HG02623 (cell line): ENCODE data around the gene RTL10.

Experiments used
- ATAC-seq: cut with Tn5 transposase; IDR thresholded peaks from one replicate; pipeline ENCODE4 v1.9.1; 2021; ENCODE audit warnings: moderate library complexity; ENCODE audit not compliant: unreplicated experiment

The RTL10 gene

DNA sequence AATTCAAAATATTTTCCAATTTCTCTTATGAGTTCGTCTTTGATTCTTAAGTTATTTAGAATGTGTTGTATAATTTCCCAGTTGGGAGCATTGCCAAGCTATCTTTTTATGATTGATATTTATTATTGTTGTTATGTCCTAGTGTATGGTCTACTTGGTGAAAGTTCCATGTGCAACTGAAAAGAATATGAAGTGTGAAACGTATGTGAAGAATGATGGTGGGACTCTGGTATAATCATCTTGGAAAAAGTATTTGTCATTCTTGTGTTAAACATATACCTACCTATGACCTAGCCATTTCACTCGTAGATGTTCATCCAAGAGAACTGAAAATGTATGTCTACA, 12.0 kb upstream of the RTL10 start:
- no peak for ATAC-seq

DNA sequence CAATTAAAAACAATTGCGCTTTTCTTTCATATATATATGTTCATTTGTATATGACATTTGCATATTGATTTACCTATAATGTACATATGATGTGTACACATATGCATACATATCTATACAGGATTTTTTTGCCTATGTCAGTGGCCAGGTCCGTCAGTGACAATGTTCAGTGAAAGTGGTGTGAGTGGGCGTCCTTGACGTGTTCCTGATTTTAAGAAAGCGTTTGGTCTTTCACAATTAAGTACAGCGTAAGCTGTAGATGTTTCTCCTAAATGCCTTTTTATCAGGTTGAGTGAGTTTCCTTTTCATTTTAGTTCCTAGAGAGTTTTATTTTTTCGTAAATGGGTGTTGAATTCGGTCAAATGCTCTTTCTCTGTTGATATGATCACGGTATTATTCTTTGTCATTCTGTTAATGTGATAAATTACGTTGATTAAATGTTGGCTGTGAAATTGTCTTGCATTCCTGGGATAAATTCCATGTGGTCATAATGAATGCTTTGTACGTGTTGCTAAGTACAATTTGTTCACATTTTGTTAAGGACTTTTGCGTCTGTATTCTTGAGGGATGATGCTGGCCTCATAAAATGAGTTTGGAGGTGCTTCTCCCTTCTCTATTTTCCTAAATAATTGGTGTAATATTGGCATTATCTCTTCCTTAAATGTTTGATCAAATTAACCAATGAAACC, 10.6 kb upstream of the RTL10 start:
- no peak for ATAC-seq

DNA sequence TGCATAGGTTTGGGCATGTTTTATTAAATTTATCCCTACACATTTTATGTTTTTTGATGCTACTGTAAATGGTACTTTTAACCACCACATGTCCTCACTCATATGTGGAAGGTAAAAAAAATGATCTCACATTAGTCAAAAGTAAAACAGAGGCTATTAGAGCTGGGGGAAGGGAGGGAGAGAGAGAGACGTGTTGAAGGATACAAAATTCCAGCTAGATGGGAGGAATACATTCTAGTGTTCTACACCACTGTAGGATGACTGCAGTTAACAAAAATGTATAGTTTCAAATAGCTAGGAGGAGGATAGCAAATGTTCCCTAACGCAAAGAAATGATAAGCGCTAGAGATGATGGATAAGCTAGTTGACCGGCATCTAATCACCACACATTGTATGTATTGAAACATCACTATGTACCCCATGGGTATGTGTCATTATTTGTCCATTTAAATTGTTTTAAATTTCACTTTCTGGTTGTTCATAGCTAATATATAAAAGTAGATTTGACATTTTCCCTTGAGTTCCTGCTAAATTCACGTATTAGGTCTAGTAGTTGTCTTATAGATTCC, 9.9 kb upstream of the RTL10 start:
- ATAC-seq, result no peak

DNA sequence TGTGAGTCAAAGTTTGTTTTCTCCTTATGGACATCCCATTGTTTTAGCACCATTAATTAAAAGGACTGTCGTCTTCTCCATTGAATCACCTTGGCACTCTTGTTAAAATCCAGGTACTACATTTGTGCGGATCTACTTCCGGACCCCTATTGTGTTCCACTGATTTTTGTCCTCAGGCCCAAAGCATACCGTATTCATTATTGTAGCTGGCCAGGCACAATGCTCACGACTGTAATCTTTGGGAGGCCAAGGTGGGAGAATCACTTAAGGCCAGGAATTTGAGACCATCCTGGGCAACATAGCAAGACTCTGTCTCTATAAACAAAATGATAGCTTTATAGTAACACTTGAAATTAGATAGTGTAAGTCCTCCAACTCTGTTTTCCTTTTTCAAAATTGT, 8.9 kb upstream of the RTL10 start:
- ATAC-seq, result no peak

DNA sequence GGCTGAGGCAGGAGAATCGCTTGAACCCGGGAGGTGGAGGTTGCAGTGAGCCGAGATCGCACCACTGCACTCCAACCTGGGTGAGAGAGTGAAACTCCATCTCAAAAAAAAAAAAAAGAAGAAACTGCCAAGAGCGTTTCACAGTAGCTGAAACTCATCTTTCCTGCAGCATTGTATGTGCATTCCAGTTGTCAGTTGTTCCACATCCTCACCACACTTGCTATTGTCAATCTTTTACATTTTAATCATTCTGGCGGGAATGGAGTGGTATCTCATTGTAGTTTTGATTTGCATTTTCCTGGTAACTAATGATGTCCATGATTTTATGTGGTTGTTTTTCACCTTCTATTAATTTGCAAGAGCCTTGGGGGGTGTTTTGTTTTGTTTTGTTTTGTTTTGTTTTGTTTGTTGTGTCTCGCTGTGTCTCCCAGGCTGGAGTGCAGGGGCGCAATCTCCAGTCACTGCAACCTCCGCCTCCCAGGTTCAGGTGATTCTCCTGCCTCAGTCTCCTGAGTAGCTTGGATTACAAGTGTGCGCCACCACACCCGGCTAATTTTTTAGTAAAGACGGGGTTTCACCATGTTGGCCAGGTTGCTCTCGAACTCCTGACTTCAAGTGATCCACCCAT, 8.1 kb upstream of the RTL10 start:
- ATAC-seq, result no peak

DNA sequence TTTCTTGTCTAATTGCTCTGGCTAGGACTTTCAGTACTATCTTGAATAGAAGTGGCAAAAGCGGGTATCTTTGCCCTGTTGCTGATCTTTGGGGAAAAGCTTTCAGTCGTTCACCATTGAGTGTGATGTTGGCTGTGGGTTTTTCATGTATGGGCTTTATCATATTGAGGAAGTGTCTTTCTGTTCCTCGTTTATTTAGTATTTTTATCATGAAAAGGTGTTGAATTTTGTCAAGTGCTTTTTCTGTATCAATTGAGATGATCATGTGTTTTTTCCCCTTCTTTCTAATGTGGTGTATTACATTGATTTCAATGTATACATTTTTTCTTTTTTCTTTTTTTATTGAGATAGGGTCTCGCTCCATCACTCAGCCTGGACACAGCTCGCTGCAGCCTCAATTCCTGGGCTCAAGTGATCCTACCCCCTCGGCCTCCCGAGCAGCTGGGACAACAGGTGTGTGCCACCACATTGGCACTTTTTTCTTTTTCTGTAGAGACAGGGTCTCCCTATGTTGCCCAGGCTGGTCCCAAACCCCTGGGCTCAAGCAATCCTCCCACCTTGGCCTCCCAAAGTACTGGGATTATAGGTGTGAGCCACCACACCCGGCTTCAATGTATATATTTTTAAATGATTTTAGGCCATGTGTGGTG, 5.3 kb upstream of the RTL10 start:
- ATAC-seq, result no peak

DNA sequence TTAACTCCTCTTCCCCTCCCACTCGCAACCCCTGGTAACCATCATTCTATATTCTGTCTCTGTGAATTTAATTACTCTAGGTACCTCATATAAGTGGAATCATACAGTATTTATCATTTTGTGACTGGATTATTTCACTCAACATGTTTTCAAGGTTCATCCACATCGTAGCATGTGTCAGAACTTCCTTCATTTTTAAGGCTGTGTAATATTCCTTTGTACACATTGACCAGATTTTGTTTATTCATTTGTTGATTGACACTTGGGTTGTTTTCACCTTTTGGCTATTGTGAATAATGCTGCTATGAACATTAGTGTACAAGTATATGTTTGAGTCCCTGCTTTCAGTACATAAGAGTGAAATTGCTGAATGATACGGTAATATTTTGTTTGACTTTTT, 2.7 kb upstream of the RTL10 start:
- no peak for ATAC-seq

DNA sequence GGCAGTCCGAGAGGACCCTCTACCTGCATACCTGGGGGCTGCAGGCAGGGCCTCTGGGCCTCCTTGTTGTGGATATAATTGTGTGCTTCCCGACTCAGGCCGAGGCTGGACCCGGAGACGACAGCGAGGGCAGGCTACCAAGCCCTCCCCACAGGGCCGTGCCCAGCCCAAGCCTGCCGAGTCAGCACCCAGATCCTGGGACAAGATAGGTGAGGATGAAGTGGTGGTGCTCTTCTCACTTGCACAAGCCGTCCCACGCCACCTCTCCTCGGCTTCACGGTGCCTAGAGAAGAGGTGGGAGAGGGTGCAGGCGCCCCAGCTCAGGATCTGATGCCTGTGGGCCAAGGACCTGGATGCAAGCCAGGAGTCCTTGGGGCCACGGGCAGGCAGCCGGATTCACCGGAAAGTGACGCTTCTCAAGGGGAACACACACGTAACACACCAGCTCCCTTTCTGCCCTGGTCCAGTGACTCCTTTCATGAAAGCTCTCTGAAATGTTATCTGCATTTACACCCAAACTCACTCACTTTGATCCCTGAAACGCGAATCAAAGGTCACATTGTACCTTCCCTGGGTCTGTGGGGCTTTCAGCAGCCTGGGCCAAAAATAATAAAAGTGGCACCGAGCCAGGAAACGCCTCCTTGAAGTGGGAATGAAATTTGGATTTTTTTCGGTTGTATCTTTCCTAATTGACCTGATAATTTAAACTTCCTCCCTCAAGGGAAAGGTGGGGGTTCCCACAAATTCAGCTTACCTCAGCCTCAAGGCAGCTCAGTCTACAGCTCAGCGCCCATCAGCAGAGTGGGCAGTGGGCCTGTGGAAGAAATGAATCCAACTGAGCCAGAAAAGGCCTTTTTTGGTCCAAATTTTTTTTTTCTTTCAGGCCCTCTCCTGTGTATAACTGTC, 1.1 kb upstream of the RTL10 start:
- peak; percentile 4 for ATAC-seq

DNA sequence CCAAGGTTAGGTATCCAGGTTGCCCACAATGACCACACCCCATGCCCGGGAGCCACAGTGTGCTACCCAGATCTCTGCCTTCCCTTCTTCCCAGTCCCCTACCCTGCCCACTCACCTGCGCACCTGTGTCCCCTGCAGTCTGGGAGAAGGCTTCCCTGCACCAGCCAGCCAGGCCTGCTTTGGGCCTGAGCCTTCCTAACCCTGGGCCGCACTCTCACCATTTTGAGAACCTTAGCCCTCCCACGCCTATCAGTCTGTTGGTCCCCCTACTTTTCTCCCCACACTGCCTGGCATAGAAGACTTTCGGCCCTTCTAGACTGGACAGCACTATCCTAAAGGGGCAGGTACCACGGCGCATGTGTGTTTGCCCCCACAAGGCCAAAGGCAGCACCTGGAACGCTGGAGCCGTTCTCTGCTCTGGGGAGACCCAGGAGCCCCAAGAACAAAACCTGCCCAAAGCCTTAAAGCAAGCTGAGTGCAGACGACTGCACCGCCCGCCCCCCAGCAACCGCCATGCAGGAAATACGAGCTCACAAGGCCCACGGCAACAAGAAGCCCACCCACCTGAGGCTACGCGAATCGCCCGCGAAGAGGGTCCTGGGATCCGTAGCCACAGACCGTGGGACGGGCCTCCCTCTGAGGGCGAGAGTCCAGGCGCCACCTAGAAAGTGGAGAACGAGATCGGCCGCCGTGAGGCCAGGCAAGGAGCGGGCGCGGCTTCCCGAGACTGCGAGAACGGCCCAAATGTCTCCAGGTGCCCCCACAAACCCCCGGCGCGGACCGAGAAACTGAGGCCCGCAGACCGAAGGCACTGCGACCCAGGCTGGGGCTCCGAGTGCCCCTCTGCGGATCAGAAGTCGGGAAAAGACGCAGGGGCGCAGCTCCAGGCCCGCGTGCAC, 546 bp downstream of the RTL10 start:
- ATAC-seq, result peak; percentile 5

DNA sequence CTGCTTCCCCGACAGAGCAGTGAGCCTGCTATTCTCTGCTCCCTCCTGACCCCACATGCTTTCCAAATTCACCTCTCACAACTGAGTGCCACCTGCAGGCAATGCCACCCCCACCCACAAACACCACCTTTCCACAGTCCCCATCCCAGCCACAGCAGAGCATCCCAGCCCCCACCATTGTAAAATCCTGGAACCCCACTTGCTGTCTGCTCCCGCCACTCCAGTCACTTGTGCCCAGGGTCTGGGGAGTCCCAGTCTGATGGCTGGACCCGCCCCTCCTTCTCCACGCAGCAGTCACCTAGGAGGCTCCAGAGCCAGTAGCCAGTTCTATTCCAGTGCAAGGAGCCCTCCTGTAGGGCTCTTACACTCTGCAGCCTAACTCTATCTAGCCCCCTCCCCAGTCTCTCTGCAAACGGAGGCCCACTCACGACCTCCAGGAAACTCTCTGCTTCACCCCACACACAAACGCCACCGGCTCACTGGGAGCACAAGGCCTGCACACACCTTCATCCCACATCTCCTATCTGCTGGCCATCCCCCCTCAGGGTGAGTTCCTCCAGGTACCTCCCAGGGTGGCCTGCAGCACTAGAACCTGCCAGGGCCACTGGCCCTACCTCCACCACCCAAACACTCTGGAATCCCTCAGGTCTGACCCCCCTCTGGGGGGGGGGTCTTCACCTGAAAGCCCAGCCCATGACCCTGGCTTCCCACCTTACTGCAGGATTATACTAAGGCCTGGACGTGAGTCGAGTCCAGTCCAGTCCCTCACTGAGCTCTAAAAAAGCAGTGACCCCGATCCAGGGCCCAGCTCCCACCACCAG, 1.4 kb downstream of the RTL10 start:
- no peak for ATAC-seq

DNA sequence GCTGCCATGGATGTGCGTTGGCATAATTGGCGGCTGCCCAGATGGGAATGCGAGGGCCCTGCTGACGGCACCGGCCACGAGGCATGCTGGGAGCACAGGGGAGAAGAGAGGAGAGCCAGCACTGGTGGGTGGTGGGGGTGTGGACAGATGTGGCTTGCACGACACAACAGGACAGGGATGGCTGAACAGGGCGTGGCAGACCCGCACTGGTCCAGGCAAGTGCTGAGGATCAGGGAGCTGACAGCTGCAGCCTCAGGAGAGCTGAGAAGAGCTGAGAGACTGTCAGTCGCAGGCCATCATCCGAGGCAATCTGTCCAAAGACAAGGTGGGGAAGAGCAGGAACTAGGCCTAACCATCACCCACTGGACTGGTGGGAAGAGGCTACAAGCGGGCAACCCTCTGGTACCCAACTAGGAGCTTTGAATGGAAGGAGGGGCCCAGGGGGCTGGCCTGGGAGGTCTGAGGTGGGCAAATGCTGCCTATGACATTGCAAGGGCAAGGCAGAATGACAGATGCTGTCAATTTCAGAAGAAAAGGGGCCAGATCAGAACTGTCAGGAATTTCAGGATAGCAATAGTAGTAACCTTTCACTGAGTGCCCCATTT, 2.4 kb downstream of the RTL10 start:
- ATAC-seq, result no peak

DNA sequence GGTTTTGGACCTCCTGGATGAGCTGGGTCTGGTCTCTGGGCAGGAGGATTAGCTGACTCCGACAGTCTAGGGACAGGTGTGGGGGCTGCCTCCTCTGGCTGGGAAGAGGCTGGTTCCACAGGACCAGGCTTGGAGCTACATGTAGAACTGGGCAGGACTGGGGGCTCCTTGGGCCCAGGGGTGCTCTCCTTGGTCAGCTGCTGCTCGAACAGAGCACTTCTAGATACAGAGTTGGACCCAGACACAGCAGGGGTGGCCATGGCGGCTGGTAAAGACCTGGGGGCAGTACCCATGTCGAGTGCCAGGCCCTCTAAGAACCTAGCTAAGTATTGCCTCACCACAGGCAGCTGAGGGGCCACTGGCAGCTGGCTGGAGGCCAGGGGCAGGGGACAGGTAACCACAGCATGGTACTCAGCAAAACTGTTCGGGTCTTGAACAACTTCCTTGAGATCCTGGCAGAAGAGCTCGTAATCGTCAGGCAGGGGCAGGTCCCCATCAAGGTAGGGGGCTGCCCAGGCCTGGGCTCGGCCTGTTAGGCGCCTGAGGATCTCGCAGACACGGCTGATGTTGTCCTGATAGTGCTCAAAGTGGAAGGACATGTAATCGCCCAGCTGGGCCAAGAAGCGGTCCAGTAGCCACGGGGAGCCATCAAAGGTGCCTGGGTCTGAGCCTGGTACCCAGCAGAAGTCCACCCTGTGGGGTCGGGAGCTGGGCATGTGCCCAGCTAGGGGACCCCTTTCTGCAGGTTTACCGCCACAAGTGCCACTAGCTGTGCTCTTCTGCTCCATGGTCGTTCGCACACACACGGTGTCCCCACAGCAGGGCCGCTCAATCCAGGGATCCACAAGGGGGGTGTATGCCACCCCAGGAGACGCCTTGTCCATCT, 3.1 kb downstream of the RTL10 start:
- no peak for ATAC-seq

DNA sequence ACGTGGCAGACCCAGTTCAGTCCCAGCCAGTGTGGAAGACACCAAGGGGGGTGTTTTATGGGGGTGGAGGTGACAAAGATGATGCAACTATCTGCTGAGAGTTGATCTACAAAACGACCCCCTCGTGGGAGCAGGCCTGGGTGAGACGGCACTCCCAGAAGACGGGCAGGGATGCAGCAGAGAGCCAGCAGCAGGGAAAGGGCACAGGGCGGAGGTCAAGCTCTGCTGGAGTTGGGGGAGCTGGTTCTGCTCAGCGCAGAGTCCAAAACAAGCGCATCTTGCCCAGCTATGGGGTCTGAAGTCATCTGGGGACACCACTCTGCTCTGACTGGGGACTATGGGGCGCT, 3.9 kb downstream of the RTL10 start:
- no peak for ATAC-seq

DNA sequence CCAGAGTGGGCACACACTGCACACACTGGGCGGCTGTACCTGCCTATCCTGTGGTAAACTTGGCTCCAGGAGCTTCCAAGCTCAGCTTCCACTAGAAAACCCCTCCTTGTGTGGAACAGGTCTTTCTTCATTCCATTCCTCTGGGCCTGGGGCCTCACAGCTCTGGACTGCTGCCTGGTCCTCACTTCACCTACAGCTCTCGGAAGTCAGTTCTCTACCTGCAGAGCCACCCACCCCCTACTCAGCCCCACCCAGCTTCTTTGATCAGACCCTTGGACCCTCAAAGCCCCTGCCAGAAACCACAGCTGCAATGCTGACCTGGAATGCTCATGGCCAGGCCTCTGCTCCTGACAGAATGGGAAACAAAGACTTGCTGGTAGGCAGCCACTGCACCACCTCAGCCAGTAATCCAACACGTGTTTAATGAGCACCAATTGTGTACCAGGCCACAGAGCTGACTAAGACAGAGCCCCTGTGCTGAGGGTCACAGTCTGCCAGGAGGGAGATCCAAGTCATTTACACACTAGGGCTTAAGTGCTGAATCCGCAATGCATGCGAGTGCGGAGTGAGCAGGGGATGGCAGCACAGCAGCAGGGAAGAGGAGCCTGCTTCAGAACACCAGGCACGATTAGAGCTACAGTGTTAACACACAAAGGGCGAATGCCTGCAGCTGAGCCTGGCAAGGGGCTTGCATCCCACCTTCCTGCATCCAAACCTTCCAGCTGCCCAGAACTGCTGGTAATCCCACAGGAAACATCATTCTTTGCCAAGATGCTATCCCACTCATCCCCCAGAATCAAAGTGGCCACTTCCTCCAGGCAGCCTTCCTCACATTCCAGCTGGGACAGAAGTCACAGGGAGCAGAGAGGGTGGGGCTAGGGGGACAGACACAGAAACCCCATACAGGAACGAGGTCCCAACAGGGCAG, 4.6 kb downstream of the RTL10 start:
- ATAC-seq, result no peak

DNA sequence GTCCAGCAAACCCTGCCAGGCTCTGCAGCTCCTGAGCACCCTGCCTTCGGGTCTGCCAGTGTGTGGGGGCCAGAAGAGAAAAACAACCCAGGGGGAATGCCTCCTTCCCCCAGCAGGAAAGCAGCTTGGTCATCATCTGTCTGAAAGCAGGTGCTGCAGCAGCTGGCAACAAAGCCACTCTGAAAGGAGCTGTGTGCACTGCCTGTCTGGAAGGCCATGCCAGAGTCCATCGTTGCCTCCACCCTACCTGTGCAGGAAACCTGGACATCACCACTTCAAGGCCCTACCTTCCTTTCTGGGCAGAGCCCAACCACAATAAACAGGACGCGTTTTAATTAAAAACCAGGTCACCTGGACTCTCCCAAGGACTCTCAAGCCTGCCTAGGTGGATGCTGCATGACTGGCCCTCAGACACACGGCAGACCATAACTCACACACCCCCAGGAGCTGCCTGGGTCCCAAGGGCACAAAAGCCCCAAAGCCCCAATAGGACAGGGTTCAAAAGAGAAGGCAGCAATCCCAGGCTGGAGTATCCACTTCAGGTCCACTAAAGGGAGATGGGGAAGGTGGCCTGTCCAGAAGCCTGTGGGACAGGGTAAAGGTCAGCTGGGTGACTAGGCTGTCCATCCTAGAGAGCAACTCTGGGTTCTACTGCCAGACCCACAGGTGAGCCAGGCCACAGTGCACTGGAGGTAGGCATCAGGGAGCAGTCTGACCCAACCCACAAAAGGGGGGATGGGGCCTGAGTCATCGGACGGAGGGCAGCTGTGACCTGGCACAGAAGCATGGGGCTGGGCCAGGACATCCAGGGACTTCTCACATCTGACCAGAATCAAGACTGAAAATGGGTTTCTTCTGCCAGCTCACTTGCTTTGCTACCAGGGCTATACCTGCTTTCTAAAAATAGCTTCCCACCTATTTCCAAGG, 6.1 kb downstream of the RTL10 start:
- no peak for ATAC-seq

DNA sequence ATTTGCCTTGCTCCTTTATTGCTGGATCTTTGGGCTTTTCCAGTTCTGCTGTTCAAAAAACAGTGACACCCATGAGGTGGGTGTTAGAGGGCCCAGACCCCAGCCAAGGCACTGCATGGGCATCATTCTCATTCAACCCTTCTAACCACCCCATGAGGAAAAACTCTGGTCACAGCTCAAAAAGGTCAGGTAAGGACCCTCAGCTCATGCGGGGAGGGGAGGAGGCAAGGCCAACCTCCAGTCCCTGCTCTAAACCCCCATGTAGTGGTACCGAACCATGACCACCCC, 7.4 kb downstream of the RTL10 start:
- no peak for ATAC-seq
